Muscle layer of duodenum (tissue), 2 donors: ENCODE measurements around the gene GNAI3.

Source experiments
- H3K27ac ChIP-seq: one replicate; pipeline ENCODE4 v1.7.0; 2013; ENCODE audit warnings: mild to moderate bottlenecking, low read length
- H3K27me3 ChIP-seq: one replicate; pipeline ENCODE4 v1.7.0; 2013; ENCODE audit warnings: low read depth, mild to moderate bottlenecking, control low read depth, low read length
- H3K36me3 ChIP-seq, 2 donors: one replicate each; pipeline ENCODE4 v1.7.0; 2013; ENCODE audit warnings: low read length in 2 of 2, control low read depth in 1 of 2, mild to moderate bottlenecking in 1 of 2; ENCODE audit not compliant: insufficient read depth in 2 of 2, control insufficient read depth in 1 of 2
- H3K4me1 ChIP-seq, 2 donors: one replicate each; pipeline ENCODE4 v1.7.0; 2013; ENCODE audit warnings: low read length in 2 of 2, mild to moderate bottlenecking in 2 of 2, control low read depth in 1 of 2, moderate library complexity in 1 of 2; ENCODE audit not compliant: insufficient read depth in 2 of 2, control insufficient read depth in 1 of 2
- H3K4me3 ChIP-seq, 2 donors: one replicate each; pipeline ENCODE4 v1.7.0; 2013; ENCODE audit warnings: low read length in 2 of 2, low read depth in 1 of 2, mild to moderate bottlenecking in 1 of 2
- H3K9me3 ChIP-seq, 2 donors: one replicate each; pipeline ENCODE4 v1.7.0; 2013; ENCODE audit warnings: low read length in 2 of 2, control low read depth in 1 of 2, mild to moderate bottlenecking in 1 of 2; ENCODE audit not compliant: control insufficient read depth in 1 of 2
- donor health status: healthy.

GNAI3 gene

GRCh38 chr1:109628540-109629321 is 80.3 kb downstream of the GNAI3 start:
- H3K4me1 ChIP-seq, result peaks cover 0 to 36% of the 10 kb centered on the region in 2 donors
- peaks cover 40 to 43% of the 10 kb centered on the region in 2 donors for H3K36me3 ChIP-seq
- no peak overlapping the region for H3K27ac ChIP-seq

GRCh38 chr1:109629372-109630030 is 81.1 kb downstream of the GNAI3 start:
- no peaks in the 10 kb centered on the region for H3K9me3 ChIP-seq
- H3K4me1 ChIP-seq, result peaks cover 0 to 28% of the 10 kb centered on the region in 2 donors
- no peak overlapping the region for H3K27ac ChIP-seq
- peaks cover 40 to 43% of the 10 kb centered on the region in 2 donors for H3K36me3 ChIP-seq
- H3K4me3 ChIP-seq, result no peak overlapping the region
- H3K27me3 ChIP-seq, result no peaks in the 10 kb centered on the region

More at GRCh38 chr1:109628540-109629321, 80.3 kb downstream of the GNAI3 start:
- no peaks in the 10 kb centered on the region for H3K27me3 ChIP-seq
- H3K4me3 ChIP-seq, result no peak overlapping the region
- no peaks in the 10 kb centered on the region for H3K9me3 ChIP-seq

- Histone ChIP-seq H3K9me3 (no peaks in the 10 kb centered on the region), H3K4me1 (peaks cover 0 to 20% of the 10 kb centered on the region in 2 donors), H3K36me3 (peaks cover 40 to 43% of the 10 kb centered on the region in 2 donors), H3K27ac (no peak overlapping the region), H3K27me3 (no peaks in the 10 kb centered on the region), H3K4me3 (no peak overlapping the region)
Observed at GRCh38 chr1:109630081-109630897, 81.9 kb downstream of the GNAI3 start.

- no peak overlapping the region for H3K4me3 ChIP-seq
Observed at GRCh38 chr1:109630898-109631512, 82.6 kb downstream of the GNAI3 start.

GRCh38 chr1:109631513-109632505 is 83.4 kb downstream of the GNAI3 start:
- Histone ChIP-seq H3K4me1 (peaks cover 12 to 32% of the 10 kb centered on the region in 2 donors), H3K4me3 (no peak overlapping the region), H3K27ac (no peak overlapping the region), H3K9me3 (no peaks in the 10 kb centered on the region), H3K36me3 (peaks cover 33 to 34% of the 10 kb centered on the region in 2 donors), H3K27me3 (no peaks in the 10 kb centered on the region)

More at GRCh38 chr1:109630898-109631512, 82.6 kb downstream of the GNAI3 start:
- peaks cover 40 to 41% of the 10 kb centered on the region in 2 donors for H3K36me3 ChIP-seq
- no peak overlapping the region for H3K27ac ChIP-seq
- peaks cover 5 to 25% of the 10 kb centered on the region in 2 donors for H3K4me1 ChIP-seq
- no peaks in the 10 kb centered on the region for H3K27me3 ChIP-seq
- H3K9me3 ChIP-seq, result no peaks in the 10 kb centered on the region

GRCh38 chr1:109632671-109633346 is 84.4 kb downstream of the GNAI3 start:
- peaks cover 12 to 32% of the 10 kb centered on the region in 2 donors for H3K4me1 ChIP-seq

GRCh38 chr1:109634292-109634691 is 85.9 kb downstream of the GNAI3 start:
- Histone ChIP-seq H3K4me1 (peaks cover 12 to 32% of the 10 kb centered on the region in 2 donors), H3K9me3 (no peaks in the 10 kb centered on the region), H3K4me3 (no peak overlapping the region), H3K36me3 (peaks cover 11 to 12% of the 10 kb centered on the region in 2 donors), H3K27ac (no peak overlapping the region), H3K27me3 (no peaks in the 10 kb centered on the region)

More at GRCh38 chr1:109632671-109633346, 84.4 kb downstream of the GNAI3 start:
- no peaks in the 10 kb centered on the region for H3K9me3 ChIP-seq
- no peak overlapping the region for H3K4me3 ChIP-seq
- no peak overlapping the region for H3K27ac ChIP-seq
- H3K36me3 ChIP-seq, result peaks cover 24 to 25% of the 10 kb centered on the region in 2 donors
- no peaks in the 10 kb centered on the region for H3K27me3 ChIP-seq

- Histone ChIP-seq H3K27ac (no peak overlapping the region), H3K36me3 (peaks cover 7 to 8% of the 10 kb centered on the region in 2 donors), H3K9me3 (no peaks in the 10 kb centered on the region), H3K4me3 (no peak overlapping the region), H3K27me3 (no peaks in the 10 kb centered on the region), H3K4me1 (peaks cover 12 to 35% of the 10 kb centered on the region in 2 donors)
Observed at GRCh38 chr1:109634771-109635750, 86.6 kb downstream of the GNAI3 start.

- Histone ChIP-seq H3K4me1 (peaks cover 12 to 40% of the 10 kb centered on the region in 2 donors), H3K36me3 (peaks cover 5 to 6% of the 10 kb centered on the region in 2 donors), H3K4me3 (no peak overlapping the region), H3K27ac (no peak overlapping the region), H3K27me3 (no peaks in the 10 kb centered on the region), H3K9me3 (no peaks in the 10 kb centered on the region)
Observed at GRCh38 chr1:109635862-109636200, 87.4 kb downstream of the GNAI3 start.
